ENCODE results near the gene SLC15A2.
"Not testable (repeated sequence)": the region's sequence is repeated elsewhere in the genome, so short reads cannot be mapped to it uniquely, and the experiment has no call there.

Gene SLC15A2

DNA sequence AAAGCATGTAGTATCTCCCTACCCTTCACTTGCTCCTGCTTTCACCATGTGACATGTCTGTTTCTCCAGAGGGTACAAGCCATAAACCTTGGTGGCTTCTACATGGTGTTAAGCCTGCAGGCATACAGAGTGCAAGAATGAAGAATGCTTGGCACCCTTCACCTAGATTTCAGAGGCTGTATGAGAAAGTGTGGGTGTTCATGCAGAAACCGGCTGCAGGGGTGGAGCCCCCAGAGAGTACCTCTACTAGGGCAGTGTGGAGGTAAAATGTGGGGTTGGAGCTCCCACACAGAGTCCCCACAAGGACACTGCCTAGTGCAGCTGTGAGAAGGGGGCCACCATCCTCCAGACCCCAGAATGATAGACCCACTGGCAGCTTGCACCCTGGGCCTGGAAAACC lies 32.2 kb downstream of the SLC15A2 start:
- no peak for DNase-seq

DNA sequence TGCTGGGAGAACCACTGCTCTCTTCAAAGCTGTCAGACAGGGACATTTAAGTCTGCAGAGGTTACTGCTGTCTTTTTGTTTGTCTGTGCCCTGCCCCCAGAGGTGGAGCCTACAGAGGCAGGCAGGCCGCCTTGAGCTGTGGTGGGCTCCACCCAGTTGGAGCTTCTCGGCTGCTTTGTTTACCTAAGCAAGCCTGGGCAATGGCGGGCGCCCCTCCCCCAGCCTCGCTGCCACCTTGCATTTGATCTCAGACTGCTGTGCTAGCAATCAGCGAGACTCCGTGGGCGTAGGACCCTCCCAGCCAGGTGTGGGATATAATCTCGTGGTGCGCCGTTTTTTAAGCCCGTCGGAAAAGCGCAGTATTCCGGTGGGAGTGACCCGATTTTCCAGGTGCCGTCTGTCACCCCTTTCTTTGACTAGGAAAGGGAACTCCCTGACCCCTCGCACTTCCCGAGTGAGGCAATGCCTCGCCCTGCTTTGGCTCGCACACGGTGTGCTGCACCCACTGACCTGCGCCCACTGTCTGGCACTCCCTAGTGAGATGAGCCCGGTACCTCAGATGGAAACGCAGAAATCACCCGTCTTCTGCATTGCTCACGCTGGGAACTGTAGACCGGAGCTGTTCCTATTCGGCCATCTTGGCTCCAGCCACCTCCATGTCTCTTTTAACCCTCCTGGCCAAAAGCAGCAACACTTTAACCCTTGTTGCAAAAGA lies 44.1 kb downstream of the SLC15A2 start:
- DNase-seq, result not testable (repeated sequence)

DNA sequence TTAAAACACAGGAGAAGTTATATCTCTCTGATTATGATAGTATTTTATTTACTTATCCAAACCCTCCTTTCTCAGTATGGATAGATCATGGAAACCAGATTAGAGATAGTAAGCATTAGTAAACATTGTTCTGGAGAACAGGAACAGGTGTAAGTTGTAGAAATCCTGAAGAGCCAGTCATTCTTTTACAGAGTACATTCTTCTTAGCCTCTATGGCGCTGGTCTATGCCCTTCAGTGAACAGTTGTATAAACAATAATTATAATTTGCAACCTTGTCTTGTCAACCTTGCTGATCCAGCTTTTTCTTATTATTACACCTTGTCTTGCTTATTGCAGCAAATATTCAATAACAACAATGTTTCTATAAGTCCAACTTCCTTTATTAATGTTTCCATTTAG lies 47.4 kb downstream of the SLC15A2 start:
- DNase-seq, result no peak

DNA sequence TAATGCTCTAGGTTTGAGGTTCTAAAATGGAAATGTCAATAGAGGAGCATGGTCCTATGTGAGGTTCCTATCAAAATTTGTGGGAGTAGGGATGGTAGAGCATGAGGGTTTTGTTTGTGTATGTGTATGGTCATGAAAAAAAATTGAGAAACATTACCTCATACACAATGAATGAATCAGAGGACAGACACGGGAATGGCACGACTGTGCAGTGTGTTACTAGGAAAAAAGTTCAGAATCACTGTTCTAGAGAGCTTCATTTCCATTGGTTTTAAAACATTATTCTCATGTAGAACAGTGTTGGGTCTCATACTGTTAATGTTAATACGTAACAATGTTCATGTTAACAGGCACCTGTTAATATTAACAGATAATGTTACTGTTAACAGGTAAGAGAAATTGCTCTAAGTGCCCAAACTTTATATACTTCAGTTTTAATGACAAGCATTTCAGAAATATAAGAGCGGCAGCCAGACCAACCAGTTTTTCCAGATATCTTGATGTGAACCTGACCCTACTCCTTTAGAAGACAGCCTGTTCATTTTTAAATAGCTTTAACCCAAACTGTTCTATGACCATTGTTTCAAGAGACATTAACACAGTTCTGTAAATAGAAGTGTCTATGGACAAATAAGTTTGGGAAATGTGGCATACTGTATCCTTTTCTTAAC lies 48.0 kb downstream of the SLC15A2 start:
- DNase-seq, result no peak

DNA sequence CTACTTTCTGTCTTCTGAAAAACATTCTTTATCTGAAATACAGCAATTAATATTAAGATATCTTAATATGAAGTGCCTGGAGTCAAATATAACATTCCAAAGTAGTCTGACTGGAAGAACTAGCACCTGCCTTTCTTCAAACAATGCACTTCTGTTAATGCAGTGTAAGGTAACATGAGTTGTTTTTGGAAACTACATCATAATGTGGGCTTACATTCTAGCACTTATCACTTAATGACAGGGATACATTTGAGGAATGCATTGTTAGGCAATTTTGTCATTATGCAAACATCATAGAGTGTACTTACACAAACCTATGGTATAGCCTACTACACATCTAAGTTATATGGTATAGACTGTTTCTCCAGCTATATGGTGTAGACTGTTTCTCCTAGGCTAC lies 49.2 kb downstream of the SLC15A2 start:
- DNase-seq, result no peak

DNA sequence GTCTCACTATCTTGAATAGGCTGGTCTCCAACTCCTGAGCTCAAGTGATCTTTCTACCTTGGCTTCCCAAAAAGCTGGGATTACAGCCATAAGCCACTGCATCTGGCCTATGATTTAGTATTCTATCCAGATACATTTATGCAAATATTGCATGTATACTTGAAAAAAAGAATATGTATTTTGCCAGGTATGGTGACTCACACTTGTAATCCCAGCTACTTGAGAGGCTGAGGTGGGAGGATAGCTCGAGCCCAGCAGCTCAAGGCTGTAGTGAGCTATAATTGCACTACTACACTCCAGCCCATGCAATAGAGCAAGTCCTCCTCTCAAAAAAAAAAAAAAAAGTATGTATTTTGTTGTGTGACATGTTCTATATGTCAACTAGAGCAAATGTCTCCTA lies 54.4 kb downstream of the SLC15A2 start:
- no peak for DNase-seq

DNA sequence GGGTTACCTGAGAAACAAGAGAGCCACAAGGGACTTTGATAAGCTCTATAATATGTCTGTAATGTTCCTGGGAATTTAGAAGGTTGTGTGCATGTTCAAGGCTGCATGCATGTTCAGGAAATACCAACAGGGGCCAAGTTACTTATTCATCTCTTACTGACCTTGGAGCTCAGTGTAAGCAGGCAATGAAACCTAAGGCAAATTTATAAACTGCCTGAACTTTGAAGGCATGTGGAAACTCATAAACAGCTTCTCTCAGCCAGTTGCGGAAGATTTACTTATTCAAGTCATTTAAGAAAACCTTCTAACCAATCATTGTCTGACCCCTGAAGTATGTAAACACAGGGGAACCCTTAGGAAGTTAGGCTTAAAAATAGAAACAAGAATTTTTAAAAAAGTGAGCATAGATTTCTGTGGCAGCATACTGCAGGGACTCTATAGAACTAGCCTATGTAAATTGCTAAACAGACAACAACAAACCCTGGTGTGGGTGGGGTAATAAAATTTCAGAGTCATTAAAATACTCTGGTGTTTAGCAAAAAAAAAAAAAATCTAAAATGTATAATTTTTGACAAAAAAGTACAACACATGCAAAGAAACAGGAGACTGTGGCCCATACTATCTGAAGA lies 57.2 kb downstream of the SLC15A2 start:
- DNase-seq, result no peak

DNA sequence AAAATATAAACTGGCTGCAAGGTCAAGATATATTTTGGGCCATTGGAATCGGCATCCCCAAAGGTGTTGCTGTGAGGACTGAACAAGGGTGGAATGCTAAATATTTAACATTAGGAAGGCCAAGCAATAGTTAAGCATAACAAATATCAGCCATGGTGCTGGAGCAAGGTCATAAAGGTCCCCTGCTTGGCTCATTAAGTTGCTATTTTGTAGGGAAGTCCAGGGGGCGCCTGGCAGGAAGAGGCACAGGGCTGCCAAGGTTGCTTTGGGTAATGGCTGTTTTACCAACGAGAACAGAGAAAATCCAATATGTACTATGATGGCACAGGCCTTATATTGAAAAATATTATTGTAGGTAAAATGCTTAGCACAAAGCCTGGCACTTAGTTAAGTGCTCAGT lies 62.2 kb downstream of the SLC15A2 start:
- DNase-seq, result no peak

DNA sequence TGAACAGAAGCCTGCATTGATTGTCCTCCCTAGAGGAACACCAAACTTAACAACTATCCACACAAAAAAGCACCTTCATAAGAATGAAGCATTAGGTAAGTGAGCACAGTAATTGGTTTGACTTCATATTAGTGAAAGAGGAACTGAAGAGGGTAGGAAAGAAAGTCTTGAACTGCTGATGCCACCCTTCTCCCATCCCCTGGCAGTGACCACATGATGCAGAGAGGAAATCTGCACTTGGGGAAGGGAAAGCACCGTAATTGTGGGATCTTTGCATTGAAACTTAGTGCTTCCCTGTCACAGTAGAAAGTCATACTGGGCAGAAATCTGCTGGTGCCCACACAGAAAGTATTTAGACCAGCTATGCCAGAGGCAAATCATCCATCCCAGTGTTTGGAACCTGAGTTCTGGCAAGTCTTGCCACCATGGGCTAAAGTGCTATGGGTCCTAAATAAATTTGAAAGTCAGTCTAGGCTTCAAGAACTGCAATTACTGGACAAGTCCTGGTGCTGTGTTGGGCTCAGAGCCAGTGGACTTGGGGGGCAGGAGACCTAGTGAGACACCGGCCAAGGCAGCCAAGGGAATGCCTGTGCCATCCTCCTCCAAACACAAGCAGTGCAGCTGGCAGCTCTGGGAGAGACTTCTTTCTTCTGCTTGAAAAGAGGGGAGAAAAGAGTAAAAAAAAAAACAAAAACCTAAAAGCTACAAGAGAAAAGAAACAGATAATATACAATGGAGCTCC lies 63.6 kb downstream of the SLC15A2 start:
- no peak for DNase-seq

DNA sequence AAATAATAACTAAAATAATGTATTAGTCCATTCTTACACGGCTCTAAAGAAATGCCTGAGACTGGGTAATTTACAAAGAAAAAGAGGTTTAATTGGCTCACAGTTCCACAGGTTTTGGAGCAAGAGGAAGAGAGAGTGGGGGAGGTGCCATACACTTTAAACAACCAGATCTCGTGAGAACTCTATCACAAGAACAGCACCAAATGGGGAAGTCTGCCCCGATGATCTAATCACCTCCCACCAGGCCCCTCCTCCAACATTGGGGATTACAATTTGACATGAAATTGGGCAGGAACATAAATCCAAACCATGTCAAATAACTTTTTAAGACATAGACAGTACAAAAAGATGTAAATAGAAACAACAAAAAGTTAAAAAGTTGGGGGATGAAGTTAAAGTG lies 64.6 kb downstream of the SLC15A2 start:
- no peak for DNase-seq

DNA sequence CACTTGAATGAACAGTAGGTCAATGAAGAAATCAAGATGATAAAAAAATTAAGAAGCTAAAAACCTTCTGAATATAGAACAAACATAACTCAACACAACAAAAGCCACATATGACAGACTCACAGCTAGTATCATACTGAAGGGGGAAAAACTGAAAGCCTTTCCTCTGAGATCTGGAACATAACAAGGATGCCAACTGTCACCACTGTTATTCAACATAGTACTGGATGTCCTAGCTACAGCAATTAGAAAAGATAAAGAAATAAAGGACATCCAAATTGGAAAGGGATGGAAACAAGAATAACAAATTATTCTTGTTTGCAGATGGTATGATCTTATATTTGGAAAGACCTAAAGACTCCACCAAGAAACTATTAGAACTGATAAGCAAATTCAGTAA lies 67.1 kb downstream of the SLC15A2 start:
- no peak for DNase-seq

DNA sequence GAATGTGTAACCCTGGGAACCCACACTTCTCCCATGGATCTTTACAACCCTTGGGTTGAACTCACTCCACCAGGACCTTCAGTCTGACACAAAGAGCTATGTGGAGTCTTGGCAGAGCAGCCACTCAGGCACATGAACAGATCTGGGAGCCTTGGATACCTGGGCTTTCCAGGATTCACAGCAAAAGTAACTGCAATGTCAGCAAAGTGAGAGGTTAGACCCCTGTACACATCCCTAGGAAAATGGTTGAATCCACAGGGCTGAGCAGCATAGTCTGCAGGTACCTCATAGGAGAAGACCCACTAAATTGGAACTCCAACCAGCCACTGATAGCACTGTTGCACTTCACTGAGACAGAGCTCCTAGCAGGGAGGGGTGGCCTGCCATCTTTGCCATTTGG lies 68.2 kb downstream of the SLC15A2 start:
- DNase-seq, result no peak

DNA sequence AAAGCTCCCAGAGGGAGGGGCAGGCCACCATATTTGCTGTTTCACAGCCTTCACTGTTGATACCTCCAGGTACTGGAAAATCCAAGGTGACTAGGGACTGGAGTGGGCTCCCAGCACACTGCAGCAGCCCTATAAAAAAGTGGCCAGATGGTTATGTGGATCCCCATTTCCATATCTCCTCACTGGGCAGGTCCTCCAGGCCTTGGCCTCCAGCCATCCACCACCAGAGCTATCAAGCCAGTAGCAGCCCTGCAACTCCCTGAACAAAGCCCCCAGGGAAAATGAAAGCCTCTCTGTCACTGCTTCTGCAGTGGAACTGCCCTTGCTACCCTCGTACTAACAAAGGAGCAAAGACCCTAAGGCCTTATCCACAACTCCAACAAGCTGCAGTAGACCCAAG lies 69.4 kb downstream of the SLC15A2 start:
- DNase-seq, result no peak

DNA sequence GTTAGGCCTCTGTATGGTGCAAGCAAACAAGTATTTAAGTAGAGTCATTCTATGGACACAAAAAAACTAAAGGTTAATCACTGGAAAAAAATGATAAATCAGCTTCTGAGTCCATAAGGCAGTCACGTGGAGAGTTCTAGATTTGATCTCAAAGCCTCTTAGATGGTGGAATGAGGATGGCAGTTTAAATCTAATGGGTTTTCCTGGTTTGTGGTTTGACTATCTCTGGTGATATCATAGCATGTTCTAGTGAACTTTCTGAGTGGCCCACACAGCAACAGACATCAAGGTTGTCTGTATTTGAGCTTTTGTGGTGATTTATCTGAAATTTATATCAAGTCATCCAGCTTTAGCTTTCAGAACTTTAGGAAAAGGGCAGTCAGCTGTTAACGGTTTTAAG lies 75.4 kb downstream of the SLC15A2 start:
- no peak for DNase-seq

DNA sequence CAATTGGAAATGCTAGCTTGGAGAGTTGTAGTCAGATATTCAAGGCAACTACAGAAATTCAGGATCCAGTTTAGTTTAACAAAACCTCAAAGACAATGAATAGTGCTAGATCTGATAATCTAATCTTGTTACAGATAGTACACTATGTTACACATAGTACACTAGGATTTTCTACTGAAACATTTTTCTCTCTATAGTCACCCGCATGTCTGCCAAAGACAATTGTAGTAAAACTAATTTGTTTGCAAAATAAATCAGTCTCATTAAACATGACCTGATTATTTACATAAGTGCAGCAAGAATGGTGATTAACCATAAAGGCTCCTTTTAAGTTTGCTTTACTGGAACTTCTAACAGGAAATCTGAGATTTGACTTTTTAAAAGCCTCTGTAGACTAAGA lies 75.8 kb downstream of the SLC15A2 start:
- DNase-seq, result no peak

DNA sequence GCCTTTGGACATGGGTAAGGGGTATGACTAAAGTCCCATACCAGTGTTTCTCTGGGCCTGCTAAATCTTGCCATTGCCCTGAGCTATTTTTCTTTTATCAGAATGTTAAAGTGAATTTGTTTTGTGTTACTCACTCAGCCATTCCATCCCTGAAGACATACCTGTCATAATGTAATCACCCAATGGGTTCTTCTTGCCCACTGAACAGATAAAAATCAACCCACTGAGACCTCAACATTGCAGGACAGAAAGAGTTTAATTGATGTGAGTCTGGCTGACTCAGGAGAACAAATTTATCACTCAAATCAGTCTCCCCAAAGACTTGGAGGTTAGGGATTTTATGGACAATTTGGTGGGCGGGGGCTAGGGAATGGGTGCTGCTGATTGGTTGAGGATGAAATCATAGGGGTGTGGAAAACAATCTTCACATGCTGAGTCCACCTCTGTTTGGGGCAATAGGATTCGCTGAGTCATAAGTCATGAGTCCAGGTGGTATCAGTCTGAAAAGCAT lies 80.5 kb downstream of the SLC15A2 start:
- DNase-seq, result no peak

DNA sequence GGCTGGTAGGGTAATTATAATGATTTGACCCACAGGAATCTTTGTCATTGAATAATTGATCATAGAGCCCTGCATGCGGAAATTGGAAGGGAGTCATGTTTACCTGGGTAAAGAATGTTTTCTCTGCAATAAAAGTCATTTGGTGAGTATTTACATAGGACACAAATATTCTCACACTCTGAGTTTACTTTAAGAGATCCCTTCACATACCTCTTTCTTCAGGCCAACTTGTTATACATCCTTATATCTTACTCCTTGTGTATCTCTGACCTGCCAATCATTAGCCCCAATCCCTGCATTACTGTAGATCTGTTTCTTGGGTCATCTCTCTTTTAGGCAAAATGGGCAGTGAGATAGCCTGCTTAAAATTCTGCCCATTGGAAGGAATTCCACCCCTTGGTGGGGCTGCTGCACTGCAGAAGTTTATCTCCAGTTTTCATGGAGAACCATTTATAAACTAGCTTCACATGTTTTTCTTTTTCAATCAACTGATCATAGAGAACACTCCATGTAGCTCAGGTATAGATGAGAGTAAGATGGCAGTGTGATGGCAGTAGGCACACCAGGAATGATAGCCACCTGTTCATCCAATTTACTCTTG lies 81.6 kb downstream of the SLC15A2 start:
- DNase-seq, result no peak

DNA sequence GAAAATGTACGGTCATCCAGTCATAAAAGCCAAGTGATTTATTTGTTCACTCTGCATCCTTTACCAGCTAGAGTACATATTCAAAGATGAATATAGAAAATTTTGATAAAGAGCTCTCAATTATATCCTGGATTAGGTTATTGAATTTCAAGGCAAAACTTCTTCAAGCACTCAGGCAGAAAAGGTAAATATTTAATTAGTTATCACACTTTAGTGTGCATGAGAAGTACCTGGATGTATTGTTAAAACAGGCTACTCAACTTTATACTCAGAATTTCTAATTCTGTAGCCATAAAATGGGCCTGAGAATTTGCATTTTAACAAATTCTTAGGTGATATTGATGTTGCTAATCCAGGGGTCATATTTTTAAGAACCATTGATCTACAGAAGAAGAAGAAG lies 82.5 kb downstream of the SLC15A2 start:
- DNase-seq, result no peak

DNA sequence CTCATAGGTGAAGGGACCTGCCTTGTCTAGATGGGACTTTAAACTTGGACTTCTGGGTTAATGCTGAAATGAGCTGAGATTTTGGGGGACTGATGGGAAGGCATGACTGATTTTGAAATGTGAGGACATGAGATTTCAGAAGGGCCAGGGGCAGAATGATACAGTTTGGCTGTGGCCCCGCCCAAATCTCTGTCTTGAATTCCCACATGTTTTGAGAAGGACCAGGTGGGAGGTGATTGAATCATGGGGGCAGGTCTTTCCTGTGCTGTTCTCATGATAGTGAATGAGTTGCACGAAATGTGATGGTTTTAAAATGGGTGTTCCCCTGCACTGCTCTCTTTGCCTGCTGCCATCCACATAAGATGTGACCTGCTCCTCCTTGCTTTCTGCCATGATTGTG lies 85.0 kb downstream of the SLC15A2 start:
- DNase-seq, result no peak

DNA sequence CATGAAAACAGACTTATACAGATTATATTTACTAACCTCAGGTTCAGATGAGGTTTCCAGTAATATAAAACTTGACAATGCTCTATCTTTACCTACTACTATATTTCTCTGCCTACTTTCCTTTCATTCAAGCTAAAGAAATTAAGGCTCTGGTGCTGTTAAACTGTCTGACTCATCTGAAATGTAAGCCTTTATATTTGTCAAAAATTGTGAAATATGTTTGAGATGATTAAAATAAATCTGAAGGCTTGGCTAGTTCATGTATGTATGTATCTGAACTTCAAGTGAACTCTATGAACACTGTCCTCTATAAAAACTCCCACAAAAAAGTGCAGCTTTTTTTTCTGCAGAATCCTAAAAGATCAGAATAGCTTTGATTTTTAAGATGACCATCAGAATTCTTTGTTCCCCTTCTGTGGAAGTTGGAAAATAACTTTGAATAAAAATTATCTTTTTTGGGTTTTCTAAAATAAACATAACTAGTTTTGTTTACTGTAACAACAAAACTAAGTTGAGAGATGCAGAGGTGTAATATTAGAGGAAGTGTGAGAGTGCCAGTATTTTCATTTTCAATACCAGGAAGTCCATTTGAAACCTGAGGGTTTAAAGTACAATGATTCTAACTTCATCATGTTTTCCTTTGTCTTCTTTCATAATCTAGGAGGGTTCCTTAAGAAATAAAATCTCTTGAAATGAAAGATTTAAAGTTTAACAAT lies 85.7 kb downstream of the SLC15A2 start:
- DNase-seq, result no peak

DNA sequence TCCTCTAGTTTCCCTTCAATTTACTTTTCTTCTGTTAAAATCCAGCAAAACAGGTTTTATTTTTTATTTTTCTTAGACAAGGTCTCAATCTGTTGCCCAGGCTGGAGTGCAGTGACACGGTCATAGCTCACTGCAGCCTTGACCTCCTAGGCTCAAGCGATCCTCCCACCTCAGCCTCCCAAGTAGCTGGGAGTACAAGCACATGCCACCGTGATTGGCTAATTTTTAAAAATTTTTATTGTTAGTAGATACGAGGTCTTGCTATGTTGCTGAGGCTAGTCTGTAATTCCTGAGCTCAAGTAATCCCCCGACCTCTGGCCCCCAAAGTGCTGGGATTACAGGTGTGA lies 86.2 kb downstream of the SLC15A2 start:
- no peak for DNase-seq

DNA sequence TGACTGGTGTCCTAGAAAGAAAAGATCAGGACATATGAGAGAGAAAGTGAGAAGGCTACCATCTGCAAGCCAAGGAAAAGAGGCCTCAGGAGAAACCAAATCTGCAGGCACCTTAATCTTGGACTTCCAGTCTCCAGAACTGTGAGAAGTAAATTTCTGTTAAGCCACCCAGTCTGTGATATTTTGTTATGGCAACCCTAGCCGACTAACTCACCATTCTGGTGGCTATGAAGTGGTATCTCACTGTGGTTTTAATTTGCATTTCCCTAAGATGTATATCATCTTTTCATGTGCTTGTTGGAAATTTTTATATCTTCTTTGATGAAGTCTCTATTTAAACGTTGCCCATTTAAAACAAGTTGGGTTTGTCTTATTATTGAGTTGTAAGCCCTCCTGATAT lies 87.3 kb downstream of the SLC15A2 start:
- no peak for DNase-seq

DNA sequence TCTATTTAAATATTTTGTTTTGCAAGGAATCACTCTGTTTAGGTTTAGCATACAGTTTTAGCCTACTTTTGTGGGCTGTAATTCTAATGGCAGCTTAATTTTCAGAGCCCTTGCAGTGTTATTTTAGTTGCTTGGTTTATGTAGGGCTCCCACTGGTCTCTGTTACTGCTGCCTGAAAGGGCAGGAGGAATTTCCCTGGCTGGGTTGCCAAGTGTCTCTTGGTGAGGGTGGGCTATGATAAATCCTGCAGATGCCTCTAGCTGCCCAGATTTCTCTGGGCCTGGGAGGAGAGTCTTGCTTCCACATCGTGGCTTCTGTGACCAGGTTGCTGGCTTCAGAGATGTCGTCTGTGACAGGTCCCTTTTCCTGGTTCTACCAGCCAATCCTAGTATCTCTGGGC lies 91.6 kb downstream of the SLC15A2 start:
- DNase-seq, result no peak

Measured in NCI-H2081 treated with DMSO at 0.1 percent for 48 hours (cell line).